Brain microvascular endothelial cell (primary cell): ENCODE results near the gene OR4A16.

Experiments used
- DNase-seq: peaks from one replicate; pipeline ENCODE4 v3.0.0-alpha.2; 2020
- H3K27ac ChIP-seq: fragments of 250-450 bp; sonication (Bioruptor Pico); 2 replicates; pipeline ENCODE4 v1.5.1; 2020; ENCODE audit warnings: mild to moderate bottlenecking, moderate library complexity
- H3K27me3 ChIP-seq: fragments of 250-450 bp; sonication (Bioruptor Pico); replicated peaks from 2 replicates; pipeline ENCODE4 v1.5.1; 2020; ENCODE audit warnings: mild to moderate bottlenecking
- H3K36me3 ChIP-seq: fragments of 250-450 bp; sonication (Bioruptor Pico); replicated peaks from 2 replicates; pipeline ENCODE4 v1.5.1; 2020; ENCODE audit warnings: mild to moderate bottlenecking
- H3K4me3 ChIP-seq: 2 replicates; pipeline ENCODE4 v1.5.1; 2011; ENCODE audit warnings: low read depth, mild to moderate bottlenecking, control low read depth, low read length, moderate library complexity
- in situ Hi-C: cut with HindIII; loops from 2 replicates; pipeline ENCODE4 v1.10.0; 2017; ENCODE audit warnings: low sequenced_read_pairs, low pct_ligation_motif_present
- TF ChIP-seq, protein P1 (sequence below): IDR thresholded peaks from 2 replicates; pipeline ENCODE4 v1.5.1; 2011; ENCODE audit warnings: low read depth, mild to moderate bottlenecking, moderate library complexity, low read length, control low read depth, inconsistent platforms; ENCODE audit errors: missing control alignments

Gene OR4A16

DNA sequence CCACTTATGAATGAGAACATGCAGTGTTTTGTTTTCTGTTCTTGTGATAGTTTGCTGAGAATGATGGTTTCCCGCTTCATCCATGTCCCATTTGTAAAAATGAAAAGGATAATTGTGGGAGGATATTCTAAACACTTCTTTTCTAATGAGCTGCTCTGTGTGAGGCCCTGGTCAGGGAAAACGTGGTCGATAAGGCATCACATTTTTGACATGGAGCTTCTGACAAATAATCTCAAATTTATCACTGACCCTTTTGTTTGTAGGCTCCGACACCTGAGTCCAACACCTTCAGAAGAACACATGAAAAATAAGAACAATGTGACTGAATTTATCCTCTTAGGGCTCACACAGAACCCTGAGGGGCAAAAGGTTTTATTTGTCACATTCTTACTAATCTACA, 24.7 kb downstream of the OR4A16 start, which contains the start of gene OR4A15:
OR4A15 (plus strand) TSS at position 301 of the 400 bp plus-strand sequence; CDS start at position 301, 0 bp downstream.
- H3K27me3 ChIP-seq: no peaks in the 10 kb centered on the region
- in situ Hi-C loops: no loop called here

More for the DNA sequence above, 24.7 kb downstream of the OR4A16 start, which contains the start of gene OR4A15:
- Histone ChIP-seq H3K36me3 (no peaks in the 10 kb centered on the region), H3K4me3 (no peak within 1 kb of the TSS), H3K27ac (no peak within 1 kb of the TSS)
- TF ChIP-seq, protein P1, sequence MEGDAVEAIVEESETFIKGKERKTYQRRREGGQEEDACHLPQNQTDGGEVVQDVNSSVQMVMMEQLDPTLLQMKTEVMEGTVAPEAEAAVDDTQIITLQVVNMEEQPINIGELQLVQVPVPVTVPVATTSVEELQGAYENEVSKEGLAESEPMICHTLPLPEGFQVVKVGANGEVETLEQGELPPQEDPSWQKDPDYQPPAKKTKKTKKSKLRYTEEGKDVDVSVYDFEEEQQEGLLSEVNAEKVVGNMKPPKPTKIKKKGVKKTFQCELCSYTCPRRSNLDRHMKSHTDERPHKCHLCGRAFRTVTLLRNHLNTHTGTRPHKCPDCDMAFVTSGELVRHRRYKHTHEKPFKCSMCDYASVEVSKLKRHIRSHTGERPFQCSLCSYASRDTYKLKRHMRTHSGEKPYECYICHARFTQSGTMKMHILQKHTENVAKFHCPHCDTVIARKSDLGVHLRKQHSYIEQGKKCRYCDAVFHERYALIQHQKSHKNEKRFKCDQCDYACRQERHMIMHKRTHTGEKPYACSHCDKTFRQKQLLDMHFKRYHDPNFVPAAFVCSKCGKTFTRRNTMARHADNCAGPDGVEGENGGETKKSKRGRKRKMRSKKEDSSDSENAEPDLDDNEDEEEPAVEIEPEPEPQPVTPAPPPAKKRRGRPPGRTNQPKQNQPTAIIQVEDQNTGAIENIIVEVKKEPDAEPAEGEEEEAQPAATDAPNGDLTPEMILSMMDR: no peak
- DNase-seq: no peak
